Adrenal gland (tissue), 5 donors: ENCODE results near the gene ZDHHC16.

Source experiments
- CTCF ChIP-seq, 6 experiments: fragments of 450-650 bp in 4 of 6; fragments of 200-600 bp in 2 of 6; sonication (generic) in 1 of 6; IDR thresholded peaks; 1 replicate in 5 of 6; 2 replicates in 1 of 6; pipeline versions ENCODE4 v1.5.1 to v1.8.0; 2016 to 2021; ENCODE audit warnings: antibody characterized with exemption in 6 of 6, mild to moderate bottlenecking in 2 of 6, moderate library complexity in 1 of 6
- POLR2A ChIP-seq, 2 donors: fragments of 450-650 bp; IDR thresholded peaks; one replicate each; pipeline ENCODE4 v1.6.1; 2017; ENCODE audit warnings: antibody characterized with exemption in 2 of 2, mild to moderate bottlenecking in 2 of 2, moderate library complexity in 1 of 2
- donor health status: DM: no; HTN: no; CAD: no.

- TF ChIP-seq CTCF (IDR thresholded peaks at IDR 0.05) (peak in 2 of 6 experiments; percentile 11 to 19), POLR2A (IDR thresholded peaks at IDR 0.05) (peak; percentile 60 to 83)
Measured at GRCh38 chr10:97498076-97498840, 52.3 kb downstream of the ZDHHC16 start, which contains the start of gene MMS19.
